HG03521 (cell line): ENCODE measurements around the gene IFITM5.
"Not testable (repeated sequence)": the region's sequence is repeated elsewhere in the genome, so short reads cannot be mapped to it uniquely, and the experiment has no call there.

Experiments
- ATAC-seq: cut with Tn5 transposase; IDR thresholded peaks from one replicate; pipeline ENCODE4 v1.9.1; 2021; ENCODE audit warnings: mild to moderate bottlenecking, moderate library complexity; ENCODE audit not compliant: unreplicated experiment

The IFITM5 gene

GRCh38 chr11:299081-299891, at the start of gene IFITM5:
Gene IFITM5, minus strand, starts transcription at chr11:299526. Its CDS starts 36 bp downstream, at chr11:299490.
- ATAC-seq: no peak

GRCh38 chr11:346529-346928, 47.2 kb upstream of the IFITM5 start:
- ATAC-seq: no peak

GRCh38 chr11:344836-345578, 45.7 kb upstream of the IFITM5 start:
- no peak for ATAC-seq

- no peak for ATAC-seq
Observed at GRCh38 chr11:342328-342727, 43.0 kb upstream of the IFITM5 start.

GRCh38 chr11:340539-341512, 41.5 kb upstream of the IFITM5 start:
- no peak for ATAC-seq

- ATAC-seq: no peak
Observed at GRCh38 chr11:339963-340362, 40.6 kb upstream of the IFITM5 start.

GRCh38 chr11:337711-338110, 38.4 kb upstream of the IFITM5 start:
- no peak for ATAC-seq

- ATAC-seq: no peak
Observed at GRCh38 chr11:336659-337198, 37.4 kb upstream of the IFITM5 start.

- no peak for ATAC-seq
Observed at GRCh38 chr11:335779-336658, 36.7 kb upstream of the IFITM5 start.

GRCh38 chr11:334264-334994, 35.1 kb upstream of the IFITM5 start:
- ATAC-seq: no peak

GRCh38 chr11:333616-334263, 34.4 kb upstream of the IFITM5 start:
- not testable (repeated sequence) for ATAC-seq

- no peak for ATAC-seq
Observed at GRCh38 chr11:332651-333480, 33.5 kb upstream of the IFITM5 start.

GRCh38 chr11:331358-332060, 32.2 kb upstream of the IFITM5 start:
- ATAC-seq: no peak

GRCh38 chr11:330694-331357, 31.5 kb upstream of the IFITM5 start:
- no peak for ATAC-seq

- no peak for ATAC-seq
Observed at GRCh38 chr11:330307-330693, 31.0 kb upstream of the IFITM5 start.

GRCh38 chr11:329886-330253, 30.5 kb upstream of the IFITM5 start:
- ATAC-seq: no peak
